ENCODE data around the gene SP5.

- no peak for TF ChIP-seq RCOR1 (IDR thresholded peaks at IDR 0.05; ENCODE audit: low read length)
- TF ChIP-seq CTCF (IDR thresholded peaks at IDR 0.05), result no peak
- no peak for TF ChIP-seq RAD21 (IDR thresholded peaks at IDR 0.05; ENCODE audit: low read length)
- TF ChIP-seq TAF1 (IDR thresholded peaks at IDR 0.05; ENCODE audit: borderline replicate concordance, low read depth, low read length), result no peak
- TF ChIP-seq POLR2AphosphoS5 (IDR thresholded peaks at IDR 0.05; ENCODE audit: low read depth, low read length), result no peak
These were observed 28.5 kb downstream of the SP5 start for GRCh38 chr2:170743530-170744239.

Measured in SK-N-SH (cell line).